ENCODE measurements around the gene ZNF362. TPM values are rescaled to one million over a fixed set of nuclear protein-coding genes. Genes with fewer than 3 reads are reported as not detected.

Gene ZNF362
- total and polyA plus RNA-seq, 10 of the 15 experiments (the other 5 are each of a cell fraction or from before 2014, with no cell fraction given) = 0.74 to 22.8 (median 7.4) TPM

DNA sequence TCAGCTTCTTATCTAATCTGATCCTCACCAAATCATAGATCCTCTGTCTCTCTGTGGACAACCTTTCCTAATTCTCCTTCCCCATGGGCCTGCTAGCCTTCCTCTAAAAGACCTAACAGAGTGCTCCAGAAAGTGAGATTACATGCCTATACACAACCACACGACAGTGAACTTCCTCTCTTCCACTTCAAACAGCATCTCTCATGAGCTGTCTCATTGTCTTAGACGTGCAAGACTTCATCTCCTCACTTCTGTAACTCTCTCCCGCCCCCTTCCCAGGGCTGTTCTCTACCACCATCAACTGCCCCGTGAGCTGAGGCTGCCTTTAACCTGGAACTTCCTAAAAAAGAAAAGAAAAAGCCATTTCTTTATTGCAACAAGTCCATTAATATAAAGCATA, 78.7 kb downstream of the ZNF362 start:
- RAD21 ChIA-PET (ENCODE audit: unreplicated experiment) = no interaction called here
- in situ Hi-C loops (cut with MboI) (no loop called here), intact Hi-C loops (cut with micrococcal nuclease; ENCODE audit: unreplicated experiment) (no loop called here)
- H3K9me3 ChIP-seq (replicated peaks; ENCODE audit: control insufficient read depth, insufficient read depth, low read length) = no peaks in the 10 kb centered on the region
- DNase-seq (ENCODE audit: low read depth, low spot score) (no peak), ATAC-seq (no peak), FAIRE-seq (peak; percentile 57)
- no peak overlapping the region for H2AFZ ChIP-seq (ENCODE audit: control insufficient read depth, low read depth, low read length)
- BruUV-seq (replicated peaks) = no TSS peak
- no peak overlapping the region for H3K4me2 ChIP-seq (ENCODE audit: control insufficient read depth, insufficient read depth)
- H3K9ac ChIP-seq (ENCODE audit: control insufficient read depth, insufficient read depth, low read length) = no peak overlapping the region
- H3K4me3 ChIP-seq = no peak overlapping the region
- peaks cover 25% of the 10 kb centered on the region for H3K79me2 ChIP-seq (ENCODE audit: control insufficient read depth, insufficient read depth, low read length)
- POLR2A ChIA-PET = interaction anchor here (0.6 kb wide), 1 partner anchor 128 kb away, joined by 3 read pairs; no protein-coding TSS in a partner anchor
- peaks cover 15% of the 10 kb centered on the region in 2 experiments for H3K36me3 ChIP-seq (ENCODE audit: control insufficient read depth in 2 of 2, insufficient read depth in 2 of 2, low read length in 1 of 2)
- 48% methylated on average over 4 of the region's 4 CpGs for WGBS (ENCODE audit: insufficient coverage, insufficient replicate concordance, low lambda C conversion rate, missing lambda C conversion rate)
- H3K27me3 ChIP-seq (replicated peaks in 1 of 2; ENCODE audit: control insufficient read depth in 2 of 2, insufficient read depth in 2 of 2, low read length in 1 of 2) = no peaks in the 10 kb centered on the region
- TF ChIP-seq SPI1 (IDR thresholded peaks at IDR 0.05; ENCODE audit: borderline replicate concordance, insufficient read depth, low read depth, low read length) = peak; percentile 28; the same call in 1 of the 2 replicates
- TF ChIP-seq, protein P1, sequence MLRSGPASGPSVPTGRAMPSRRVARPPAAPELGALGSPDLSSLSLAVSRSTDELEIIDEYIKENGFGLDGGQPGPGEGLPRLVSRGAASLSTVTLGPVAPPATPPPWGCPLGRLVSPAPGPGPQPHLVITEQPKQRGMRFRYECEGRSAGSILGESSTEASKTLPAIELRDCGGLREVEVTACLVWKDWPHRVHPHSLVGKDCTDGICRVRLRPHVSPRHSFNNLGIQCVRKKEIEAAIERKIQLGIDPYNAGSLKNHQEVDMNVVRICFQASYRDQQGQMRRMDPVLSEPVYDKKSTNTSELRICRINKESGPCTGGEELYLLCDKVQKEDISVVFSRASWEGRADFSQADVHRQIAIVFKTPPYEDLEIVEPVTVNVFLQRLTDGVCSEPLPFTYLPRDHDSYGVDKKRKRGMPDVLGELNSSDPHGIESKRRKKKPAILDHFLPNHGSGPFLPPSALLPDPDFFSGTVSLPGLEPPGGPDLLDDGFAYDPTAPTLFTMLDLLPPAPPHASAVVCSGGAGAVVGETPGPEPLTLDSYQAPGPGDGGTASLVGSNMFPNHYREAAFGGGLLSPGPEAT (IDR thresholded peaks at IDR 0.05; ENCODE audit: low read depth) = no peak
- no peak for TF ChIP-seq MTA3 (IDR thresholded peaks at IDR 0.05; ENCODE audit: borderline replicate concordance, low read length)
- no peak for TF ChIP-seq RUNX3 (IDR thresholded peaks at IDR 0.05; ENCODE audit: low read length)
- TF ChIP-seq EZH2 (IDR thresholded peaks at IDR 0.05; ENCODE audit: borderline replicate concordance, control insufficient read depth, low read depth, low read length) = no peak
- TF ChIP-seq CHD2 (IDR thresholded peaks at IDR 0.05; ENCODE audit: borderline replicate concordance, low read depth, low read length) = no peak
- no peak for TF ChIP-seq NFYA (IDR thresholded peaks at IDR 0.05; ENCODE audit: borderline replicate concordance, low read depth, low read length)
- TF ChIP-seq JUND (IDR thresholded peaks at IDR 0.05; ENCODE audit: low read depth, low read length) = no peak
- peaks cover 4% of the 10 kb centered on the region for H3K4me1 ChIP-seq (ENCODE audit: control insufficient read depth, insufficient read depth, low read length)
- H3K27ac ChIP-seq (ENCODE audit: control insufficient read depth, insufficient read depth) = peak overlapping the region; percentile 18; the same call in 1 of the 2 replicates
- CTCF ChIA-PET = interaction anchor here (1.0 to 2.7 kb wide), 2 partner anchors 39 to 162 kb away, joined by 7 to 11 read pairs; no protein-coding TSS in a partner anchor
- H4K20me1 ChIP-seq (ENCODE audit: control insufficient read depth, insufficient read depth) = no peaks in the 10 kb centered on the region
- SMC1A ChIA-PET (ENCODE audit: uncharacterized antibody, unreplicated experiment) = interaction anchor here (1.5 kb wide), 1 partner anchor 27 kb away, joined by 4 read pairs; no protein-coding TSS in a partner anchor

Data from GM12878 (cell line).